Gastroesophageal sphincter (tissue), 4 donors: Measurements from ENCODE around the gene LHX6. TPM values are rescaled to one million over a fixed set of nuclear protein-coding genes. Genes with fewer than 3 reads are reported as not detected.

ENCODE experiments used
- ATAC-seq: fragments of 150-250 bp; one replicate; pipeline ENCODE4 v1.9.1; 2016; ENCODE audit warnings: mild to moderate bottlenecking, moderate library complexity
- H3K27ac ChIP-seq, 4 donors: fragments of 200-600 bp; sonication (generic) in 3 of 4; 1 replicate in 3 of 4; 2 replicates in 1 of 4; pipeline ENCODE4 v1.5.1; 2016 to 2019
- H3K27me3 ChIP-seq: fragments of 200-600 bp; sonication (generic); one replicate; pipeline ENCODE4 v1.5.1; 2019
- H3K36me3 ChIP-seq, 2 donors: fragments of 200-600 bp; sonication (generic); one replicate each; pipeline ENCODE4 v1.5.1; 2019; ENCODE audit warnings: control low read depth in 1 of 2
- H3K4me1 ChIP-seq, 3 donors: fragments of 200-600 bp; sonication (generic); 1 replicate in 2 of 3; 2 replicates in 1 of 3; pipeline ENCODE4 v1.5.1; 2016 to 2019; ENCODE audit warnings: control low read depth in 2 of 3
- H3K4me3 ChIP-seq, 2 donors: fragments of 200-600 bp; sonication (generic); one replicate each; pipeline ENCODE4 v1.5.1; 2019; ENCODE audit warnings: mild to moderate bottlenecking in 1 of 2, moderate library complexity in 1 of 2
- H3K9me3 ChIP-seq, 3 donors: fragments of 200-600 bp; sonication (generic); one replicate each; pipeline ENCODE4 v1.5.1; 2017 to 2019; ENCODE audit warnings: control low read depth in 2 of 3
- EP300 ChIP-seq: sonication (generic); formaldehyde crosslinking; IDR thresholded peaks from one replicate; pipeline ENCODE4 v1.6.1; 2017; ENCODE audit warnings: antibody characterized with exemption, mild to moderate bottlenecking
- POLR2A ChIP-seq, 2 donors: fragments of 450-650 bp; IDR thresholded peaks; one replicate each; pipeline ENCODE4 v1.6.1; 2017; ENCODE audit warnings: antibody characterized with exemption in 2 of 2, mild to moderate bottlenecking in 2 of 2, moderate library complexity in 1 of 2
- POLR2AphosphoS5 ChIP-seq: sonication (generic); formaldehyde crosslinking; IDR thresholded peaks from one replicate; pipeline ENCODE4 v1.6.1; 2017; ENCODE audit warnings: antibody characterized with exemption
- WGBS, 2 donors: methylation state at CpG; one replicate each; pipeline ENCODE4 v1.1.5; 2018; ENCODE audit warnings: low coverage in 1 of 2; 5-methylcytosine and 5-hydroxymethylcytosine counted together
- total RNA-seq, 4 donors: library from RNA; depleted of rRNA; stranded (reverse); fragments of >200 nt; gene quantifications; one replicate each; pipeline ENCODE4 v1.1.0, GENCODE V29; 2016
- TF ChIP-seq, protein P1 (sequence below), 4 experiments: fragments of 200-600 bp in 2 of 4; fragments of 450-650 bp in 2 of 4; sonication (generic) in 1 of 4; IDR thresholded peaks; one replicate each; pipeline ENCODE4 v1.5.1; 2017 to 2019; ENCODE audit warnings: antibody characterized with exemption in 4 of 4, mild to moderate bottlenecking in 2 of 4, moderate library complexity in 2 of 4

The LHX6 gene
- total RNA-seq, 4 donors from 2014 or later = 1.7 to 13.0 (median 4.9) TPM

DNA sequence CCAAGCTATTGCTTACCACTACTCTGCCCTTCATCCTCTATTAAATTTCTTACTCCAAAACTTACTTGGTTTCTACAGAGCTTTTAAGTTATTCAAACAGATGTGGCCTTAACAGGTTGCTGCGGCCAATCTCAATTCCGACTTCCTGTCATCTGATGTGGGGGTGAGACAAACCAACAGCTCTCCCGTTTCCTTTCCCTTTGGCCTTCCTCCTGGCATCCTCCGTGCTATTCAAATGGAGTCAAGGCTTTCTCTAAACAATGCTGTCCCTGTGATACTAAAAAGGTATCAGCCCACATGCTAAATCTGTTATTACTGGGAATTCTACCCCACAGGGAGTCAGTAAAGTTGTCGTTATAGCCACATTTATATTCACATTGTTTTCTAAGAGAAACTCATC, 24.0 kb upstream of the LHX6 start:
- 40 to 50% methylated on average over 4 to 5 of the region's 5 CpGs for WGBS, 2 donors
- peaks cover 0 to 8% (median 0%) of the 10 kb centered on the region in 3 donors for H3K4me1 ChIP-seq
- peak overlapping the region in 3 of 4 donors; percentile 6 to 47 (median 41) for H3K27ac ChIP-seq
- no peak for ATAC-seq
- H3K4me3 ChIP-seq = no peak overlapping the region
- no peaks in the 10 kb centered on the region for H3K27me3 ChIP-seq
- H3K9me3 ChIP-seq = no peaks in the 10 kb centered on the region
- H3K36me3 ChIP-seq = peaks cover 0 to 90% of the 10 kb centered on the region in 2 donors
- no peak for TF ChIP-seq POLR2AphosphoS5
- TF ChIP-seq EP300 = no peak
- no peak for TF ChIP-seq POLR2A (IDR thresholded peaks at IDR 0.05)
- TF ChIP-seq, protein P1, sequence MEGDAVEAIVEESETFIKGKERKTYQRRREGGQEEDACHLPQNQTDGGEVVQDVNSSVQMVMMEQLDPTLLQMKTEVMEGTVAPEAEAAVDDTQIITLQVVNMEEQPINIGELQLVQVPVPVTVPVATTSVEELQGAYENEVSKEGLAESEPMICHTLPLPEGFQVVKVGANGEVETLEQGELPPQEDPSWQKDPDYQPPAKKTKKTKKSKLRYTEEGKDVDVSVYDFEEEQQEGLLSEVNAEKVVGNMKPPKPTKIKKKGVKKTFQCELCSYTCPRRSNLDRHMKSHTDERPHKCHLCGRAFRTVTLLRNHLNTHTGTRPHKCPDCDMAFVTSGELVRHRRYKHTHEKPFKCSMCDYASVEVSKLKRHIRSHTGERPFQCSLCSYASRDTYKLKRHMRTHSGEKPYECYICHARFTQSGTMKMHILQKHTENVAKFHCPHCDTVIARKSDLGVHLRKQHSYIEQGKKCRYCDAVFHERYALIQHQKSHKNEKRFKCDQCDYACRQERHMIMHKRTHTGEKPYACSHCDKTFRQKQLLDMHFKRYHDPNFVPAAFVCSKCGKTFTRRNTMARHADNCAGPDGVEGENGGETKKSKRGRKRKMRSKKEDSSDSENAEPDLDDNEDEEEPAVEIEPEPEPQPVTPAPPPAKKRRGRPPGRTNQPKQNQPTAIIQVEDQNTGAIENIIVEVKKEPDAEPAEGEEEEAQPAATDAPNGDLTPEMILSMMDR (IDR thresholded peaks at IDR 0.05) = no peak

DNA sequence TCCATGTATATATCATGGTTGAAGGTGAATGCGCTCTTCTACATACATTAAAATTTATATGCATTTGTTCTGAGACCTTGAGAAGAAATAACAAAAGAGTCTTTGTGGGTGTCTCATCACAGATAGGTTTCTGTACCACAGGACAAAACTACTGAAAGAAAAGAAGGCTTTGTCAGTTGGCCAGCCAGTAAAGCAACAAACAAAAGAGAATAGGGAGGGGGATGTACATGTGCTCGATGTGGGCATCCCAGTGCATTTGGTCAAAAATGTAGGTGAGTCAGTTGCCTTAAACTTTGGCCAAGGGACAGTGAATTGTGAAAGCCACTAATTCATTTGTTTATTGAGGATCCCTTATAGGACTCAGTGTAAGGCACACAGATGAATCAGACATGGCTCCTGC, 22.6 kb upstream of the LHX6 start:
- peaks cover 0 to 8% (median 0%) of the 10 kb centered on the region in 3 donors for H3K4me1 ChIP-seq
- no peak for ATAC-seq
- TF ChIP-seq POLR2AphosphoS5 (no peak), EP300 (no peak), POLR2A (IDR thresholded peaks at IDR 0.05) (no peak)
- TF ChIP-seq, protein P1 (IDR thresholded peaks at IDR 0.05) = no peak
- 75 to 81% methylated on average over 2 of the region's 2 CpGs for WGBS, 2 donors
- no peak overlapping the region for H3K27ac ChIP-seq
- H3K9me3 ChIP-seq = no peaks in the 10 kb centered on the region
- H3K36me3 ChIP-seq = peaks cover 0 to 90% of the 10 kb centered on the region in 2 donors
- no peak overlapping the region for H3K4me3 ChIP-seq
- H3K27me3 ChIP-seq = no peaks in the 10 kb centered on the region

DNA sequence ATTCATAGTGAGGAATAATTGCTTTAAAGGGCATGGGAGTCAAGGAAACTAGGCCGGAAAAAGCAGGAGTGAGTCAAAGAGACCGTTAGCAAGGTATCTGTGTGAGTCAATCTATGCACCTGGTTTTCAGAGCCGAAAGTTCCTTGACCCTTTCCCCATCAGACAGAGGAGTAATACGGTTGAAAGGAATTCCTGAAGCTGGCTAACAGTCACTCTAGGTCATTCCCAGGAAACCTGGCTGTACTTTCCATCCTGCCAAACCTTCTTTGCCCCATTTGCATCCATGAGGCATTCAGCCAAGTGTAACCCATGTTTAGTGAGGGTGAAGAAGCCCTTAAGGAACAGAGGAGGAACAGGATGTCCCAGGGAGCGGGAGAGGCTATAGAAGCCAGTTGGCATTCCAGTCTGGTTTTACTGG, 19.7 kb upstream of the LHX6 start:
- H3K9me3 ChIP-seq = no peaks in the 10 kb centered on the region
- peak; percentile 36 for ATAC-seq
- H3K4me3 ChIP-seq = no peak overlapping the region
- H3K27me3 ChIP-seq = no peaks in the 10 kb centered on the region
- H3K4me1 ChIP-seq = peaks cover 0 to 8% (median 0%) of the 10 kb centered on the region in 3 donors
- peaks cover 10 to 94% of the 10 kb centered on the region in 2 donors for H3K36me3 ChIP-seq
- H3K27ac ChIP-seq = no peak overlapping the region
- 46 to 100% methylated on average over 2 to 4 of the region's 5 CpGs for WGBS, 2 donors
- TF ChIP-seq POLR2AphosphoS5 = no peak
- no peak for TF ChIP-seq EP300
- TF ChIP-seq POLR2A (IDR thresholded peaks at IDR 0.05) = no peak
- TF ChIP-seq, protein P1 (IDR thresholded peaks at IDR 0.05) = no peak

DNA sequence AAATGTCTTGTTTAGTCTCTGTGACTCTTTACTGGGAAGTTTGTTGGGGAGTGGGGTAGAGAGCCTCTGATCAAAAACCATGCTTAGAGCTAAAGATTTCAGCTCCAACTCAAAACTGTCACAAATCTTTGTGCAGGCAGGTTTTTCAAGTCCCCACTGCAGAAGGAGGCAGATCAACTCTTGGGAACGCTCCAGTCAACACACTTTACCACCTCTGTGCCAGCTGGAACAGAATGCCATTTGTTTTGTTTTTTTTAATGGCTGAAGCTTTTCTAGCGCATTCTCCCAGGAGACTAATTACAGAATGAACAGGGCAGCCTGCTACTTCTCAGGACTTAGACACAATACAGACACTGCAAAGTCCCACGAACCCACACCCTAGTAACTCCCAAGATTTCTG, 17.9 kb upstream of the LHX6 start:
- Histone ChIP-seq H3K4me1 (peaks cover 0 to 8% (median 0%) of the 10 kb centered on the region in 3 donors), H3K27ac (no peak overlapping the region), H3K9me3 (no peaks in the 10 kb centered on the region), H3K36me3 (peaks cover 10 to 98% of the 10 kb centered on the region in 2 donors), H3K4me3 (no peak overlapping the region), H3K27me3 (no peaks in the 10 kb centered on the region)
- no peak for ATAC-seq
- 54 to 100% methylated on average over 1 to 3 of the region's 3 CpGs for WGBS, 2 donors
- TF ChIP-seq POLR2AphosphoS5 (no peak), EP300 (no peak), POLR2A (IDR thresholded peaks at IDR 0.05) (no peak)
- TF ChIP-seq, protein P1 (IDR thresholded peaks at IDR 0.05) = no peak

DNA sequence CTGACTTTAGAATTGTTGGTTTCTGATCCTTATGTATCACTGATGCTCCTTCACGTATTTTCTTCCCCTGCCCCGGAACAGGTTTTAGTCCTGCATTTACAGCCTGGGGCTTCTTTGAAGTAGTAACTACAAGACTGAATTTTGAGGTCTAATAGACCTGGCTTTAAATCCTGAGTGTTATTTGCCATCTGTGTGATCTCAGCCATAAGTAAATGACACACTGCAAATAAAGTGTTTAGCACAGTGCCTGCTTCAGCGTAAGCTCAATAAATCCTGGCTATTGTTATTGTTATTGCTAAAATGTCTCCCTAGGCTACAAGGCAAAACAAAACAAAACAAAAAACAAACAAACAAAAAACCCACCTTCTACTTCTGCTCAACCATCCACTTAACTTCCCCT, 15.6 kb upstream of the LHX6 start:
- Histone ChIP-seq H3K4me3 (no peak overlapping the region), H3K4me1 (peaks cover 0 to 8% (median 0%) of the 10 kb centered on the region in 3 donors), H3K27ac (no peak overlapping the region), H3K27me3 (no peaks in the 10 kb centered on the region), H3K36me3 (peaks cover 10 to 98% of the 10 kb centered on the region in 2 donors), H3K9me3 (no peaks in the 10 kb centered on the region)
- TF ChIP-seq, protein P1 (IDR thresholded peaks at IDR 0.05) = no peak
- TF ChIP-seq POLR2AphosphoS5 = no peak
- TF ChIP-seq EP300 = no peak
- no peak for TF ChIP-seq POLR2A (IDR thresholded peaks at IDR 0.05)
- 83 to 86% methylated on average over 3 of the region's 3 CpGs for WGBS, 2 donors
- ATAC-seq = no peak
